PC-3 (cell line): ENCODE measurements around the gene RNF114. TPM values are rescaled to one million over a fixed set of nuclear protein-coding genes. Genes with fewer than 3 reads are reported as not detected.

Experiments
- ATAC-seq: fragments of 200-7000 bp; cut with Tn5 transposase; 2 replicates; pipeline ENCODE4 v1.9.1; 2020; ENCODE audit warnings: mild to moderate bottlenecking, moderate library complexity
- BruUV-seq: library from RNA; stranded (reverse); fragments of 400-500 nt; replicated peaks from 2 replicates; lab custom pipeline; 2021; lab: Mats Ljungman, UMichigan
- CTCF ChIA-PET: fragments of 300-600 bp; sonication (Branson Sonifier 250); formaldehyde crosslinking; loops from one replicate; lab custom pipeline; 2022; ENCODE audit warnings: antibody characterized with exemption; lab: Charles Lee
- POLR2A ChIA-PET: fragments of 300-600 bp; sonication (Branson Sonifier 250); formaldehyde crosslinking; loops from one replicate; lab custom pipeline; 2022; ENCODE audit warnings: antibody characterized with exemption; ENCODE audit not compliant: unreplicated experiment; lab: Charles Lee
- DNase-seq: peaks from one replicate; pipeline ENCODE4 v3.0.0-alpha.2; 2015
- H2AFZ ChIP-seq: fragments of 300-600 bp; sonication (generic); 2 replicates; pipeline ENCODE4 v1.6.0; 2016; ENCODE audit warnings: antibody characterized with exemption, low read length
- H3F3A ChIP-seq: fragments of 300-600 bp; sonication (generic); one replicate; pipeline ENCODE4 v1.6.0; 2017; ENCODE audit warnings: antibody characterized with exemption, low read length, control low read depth, mild to moderate bottlenecking; ENCODE audit not compliant: unreplicated experiment
- H3K27ac ChIP-seq: fragments of 300-600 bp; sonication (generic); 2 replicates; pipeline ENCODE4 v1.5.1; 2016; ENCODE audit warnings: mild to moderate bottlenecking, low read length
- H3K27me3 ChIP-seq: fragments of 300-600 bp; sonication (generic); 2 replicates; pipeline ENCODE4 v1.6.1; 2016; ENCODE audit warnings: low read length, mixed read lengths
- H3K36me3 ChIP-seq: fragments of 300-600 bp; sonication (generic); 2 replicates; pipeline ENCODE4 v1.6.1; 2016; ENCODE audit warnings: low read depth, mixed run types, low read length, mixed read lengths
- H3K4me1 ChIP-seq: fragments of 300-600 bp; sonication (generic); 2 replicates; pipeline ENCODE4 v1.5.1; 2016; ENCODE audit warnings: low read length; ENCODE audit not compliant: insufficient read depth
- H3K4me2 ChIP-seq: fragments of 300-600 bp; sonication (generic); 2 replicates; pipeline ENCODE4 v1.6.0; 2016; ENCODE audit warnings: low read length
- H3K4me3 ChIP-seq: fragments of 300-600 bp; sonication (generic); 2 replicates; pipeline ENCODE4 v1.5.1; 2016; ENCODE audit warnings: mild to moderate bottlenecking, low read length, mixed read lengths
- H3K79me2 ChIP-seq: fragments of 300-600 bp; sonication (generic); 2 replicates; pipeline ENCODE4 v1.6.1; 2017; ENCODE audit warnings: low read length, mixed read lengths
- H3K9ac ChIP-seq: fragments of 300-600 bp; sonication (generic); 2 replicates; pipeline ENCODE4 v1.6.0; 2016; ENCODE audit warnings: mild to moderate bottlenecking, low read length
- H3K9me2 ChIP-seq: fragments of 300-600 bp; sonication (generic); replicated peaks from 2 replicates; pipeline ENCODE4 v1.6.1; 2016; ENCODE audit warnings: mixed run types, low read length, mixed read lengths
- H3K9me3 ChIP-seq: fragments of 300-600 bp; sonication (generic); 2 replicates; pipeline ENCODE4 v1.6.1; 2016; ENCODE audit warnings: low read length, mixed read lengths
- H4K20me1 ChIP-seq: fragments of 300-600 bp; sonication (generic); 2 replicates; pipeline ENCODE4 v1.6.1; 2016; ENCODE audit warnings: low read length, mixed read lengths
- CTCF ChIP-seq: fragments of 300-600 bp; sonication (generic); conservative IDR thresholded peaks from 2 replicates; pipeline ENCODE4 v1.5.1; 2017; ENCODE audit warnings: antibody characterized with exemption, low read depth, mild to moderate bottlenecking, low read length
- EZH2 ChIP-seq: fragments of 300-600 bp; sonication (generic); IDR thresholded peaks from one replicate; pipeline ENCODE4 v1.6.1; 2017; ENCODE audit warnings: antibody characterized with exemption, mild to moderate bottlenecking, low read length; ENCODE audit not compliant: unreplicated experiment
- EZH2phosphoT487 ChIP-seq: fragments of 300-600 bp; sonication (generic); IDR thresholded peaks from 2 replicates; pipeline ENCODE4 v1.6.1; 2018; ENCODE audit warnings: mild to moderate bottlenecking, antibody characterized with exemption, low read length, borderline replicate concordance
- intact Hi-C: fragments of 100-400 bp; cut with micrococcal nuclease; formaldehyde crosslinking; loops from 2 replicates; pipeline ENCODE4 v1.9.0; 2023
- total RNA-seq: library from RNA; depleted of rRNA; stranded (reverse); fragments of >200 nt; gene quantifications from 2 replicates; pipeline ENCODE4 v1.2.3, GENCODE V29; 2014

Gene RNF114
- total RNA-seq, 1 experiment from 2014 or later = 133 TPM

GRCh38 chr20:49987868-49988690, 51.9 kb downstream of the RNF114 start:
- TF ChIP-seq EZH2 (no peak), CTCF (no peak), EZH2phosphoT487 (no peak)
- peaks cover 8% of the 10 kb centered on the region; the same call in 1 of the 2 replicates for H3K4me1 ChIP-seq

GRCh38 chr20:49989234-49990065, 53.3 kb downstream of the RNF114 start:
- no TSS peak for BruUV-seq
- no peak overlapping the region for H3K27ac ChIP-seq
- H2AFZ ChIP-seq = no peak overlapping the region
- no peaks in the 10 kb centered on the region; the same call in 1 of the 2 replicates for H3K79me2 ChIP-seq
- no peaks in the 10 kb centered on the region for H3F3A ChIP-seq
- H3K4me1 ChIP-seq = peaks cover 7% of the 10 kb centered on the region; the same call in 1 of the 2 replicates
- H3K4me2 ChIP-seq = no peak overlapping the region
- TF ChIP-seq EZH2 (no peak), CTCF (no peak), EZH2phosphoT487 (no peak)
- H3K36me3 ChIP-seq = no peaks in the 10 kb centered on the region
- H3K27me3 ChIP-seq = no peaks in the 10 kb centered on the region
- intact Hi-C loops = no loop called here
- ATAC-seq (no peak), DNase-seq (no peak)
- CTCF ChIA-PET = interaction anchor here (1.3 kb wide), 1 partner anchor 82 kb away, joined by 7 read pairs; no protein-coding TSS in a partner anchor
- no peaks in the 10 kb centered on the region for H3K9me2 ChIP-seq
- no peak overlapping the region for H3K9ac ChIP-seq
- H3K9me3 ChIP-seq = no peaks in the 10 kb centered on the region
- H4K20me1 ChIP-seq = no peaks in the 10 kb centered on the region
- POLR2A ChIA-PET = no interaction called here
- H3K4me3 ChIP-seq = no peak overlapping the region

More at GRCh38 chr20:49987868-49988690, 51.9 kb downstream of the RNF114 start:
- no peak overlapping the region for H3K4me3 ChIP-seq
- POLR2A ChIA-PET = no interaction called here
- DNase-seq = no peak
- no peaks in the 10 kb centered on the region for H3K36me3 ChIP-seq
- intact Hi-C loops = no loop called here
- no peak overlapping the region for H3K27ac ChIP-seq
- no peak overlapping the region for H3K9ac ChIP-seq
- H4K20me1 ChIP-seq = no peaks in the 10 kb centered on the region
- no peaks in the 10 kb centered on the region; the same call in 1 of the 2 replicates for H3K79me2 ChIP-seq
- no peak overlapping the region for H3K4me2 ChIP-seq
- H3K27me3 ChIP-seq = no peaks in the 10 kb centered on the region
- H3K9me2 ChIP-seq = no peaks in the 10 kb centered on the region
- BruUV-seq = no TSS peak
- no peaks in the 10 kb centered on the region for H3K9me3 ChIP-seq
- no peak overlapping the region for H2AFZ ChIP-seq
- ATAC-seq = no peak
- CTCF ChIA-PET = no interaction called here
- H3F3A ChIP-seq = no peaks in the 10 kb centered on the region
